ENCODE data around the gene RGMA.
"Not testable (repeated sequence)": the region's sequence is repeated elsewhere in the genome, so short reads cannot be mapped to it uniquely, and the experiment has no call there.

Gene RGMA

DNA sequence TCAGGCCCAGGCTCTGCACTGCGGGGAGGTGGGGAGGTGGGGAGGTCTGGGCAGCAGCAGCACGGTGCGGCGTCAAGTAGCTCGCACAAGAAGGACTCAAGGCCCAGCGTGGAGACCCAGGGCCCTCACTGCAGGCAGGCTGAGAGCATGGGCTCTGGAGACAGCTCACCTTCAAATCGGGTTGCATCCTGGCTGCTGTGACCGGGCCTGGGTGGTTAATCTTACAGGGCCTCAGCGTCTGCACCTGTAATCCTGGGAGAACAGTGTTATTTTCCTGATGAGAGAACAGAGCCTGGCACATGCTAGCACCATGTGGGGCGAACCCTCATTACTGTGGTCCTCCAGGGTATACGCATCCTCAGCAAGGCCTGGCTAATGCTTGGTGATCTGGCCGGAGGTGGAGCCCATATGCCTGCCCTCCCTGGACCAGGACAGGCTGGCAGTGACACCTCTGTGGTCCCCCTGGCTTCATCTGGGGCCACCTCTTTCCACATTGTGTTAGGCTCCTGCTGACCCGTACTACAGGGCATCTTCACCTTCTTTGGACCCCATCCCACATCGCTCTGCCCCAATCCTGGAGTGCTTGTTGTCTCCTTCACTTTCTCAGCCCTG lies 55.5 kb downstream of the RGMA start:
- H3K27me3 ChIP-seq (replicated peaks), result no peaks in the 10 kb centered on the region
- peaks cover 6% of the 10 kb centered on the region for H3K36me3 ChIP-seq (replicated peaks)
- TF ChIP-seq, protein P1, sequence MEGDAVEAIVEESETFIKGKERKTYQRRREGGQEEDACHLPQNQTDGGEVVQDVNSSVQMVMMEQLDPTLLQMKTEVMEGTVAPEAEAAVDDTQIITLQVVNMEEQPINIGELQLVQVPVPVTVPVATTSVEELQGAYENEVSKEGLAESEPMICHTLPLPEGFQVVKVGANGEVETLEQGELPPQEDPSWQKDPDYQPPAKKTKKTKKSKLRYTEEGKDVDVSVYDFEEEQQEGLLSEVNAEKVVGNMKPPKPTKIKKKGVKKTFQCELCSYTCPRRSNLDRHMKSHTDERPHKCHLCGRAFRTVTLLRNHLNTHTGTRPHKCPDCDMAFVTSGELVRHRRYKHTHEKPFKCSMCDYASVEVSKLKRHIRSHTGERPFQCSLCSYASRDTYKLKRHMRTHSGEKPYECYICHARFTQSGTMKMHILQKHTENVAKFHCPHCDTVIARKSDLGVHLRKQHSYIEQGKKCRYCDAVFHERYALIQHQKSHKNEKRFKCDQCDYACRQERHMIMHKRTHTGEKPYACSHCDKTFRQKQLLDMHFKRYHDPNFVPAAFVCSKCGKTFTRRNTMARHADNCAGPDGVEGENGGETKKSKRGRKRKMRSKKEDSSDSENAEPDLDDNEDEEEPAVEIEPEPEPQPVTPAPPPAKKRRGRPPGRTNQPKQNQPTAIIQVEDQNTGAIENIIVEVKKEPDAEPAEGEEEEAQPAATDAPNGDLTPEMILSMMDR (IDR thresholded peaks at IDR 0.05; ENCODE audit: low read depth, low read length, missing control alignments), result no peak
- in situ Hi-C loops (cut with HindIII; ENCODE audit: low pct_ligation_motif_present, low sequenced_read_pairs), result no loop called here
- no peak overlapping the region for H3K27ac ChIP-seq
- no peak for DNase-seq
- no peak overlapping the region for H3K4me3 ChIP-seq (ENCODE audit: low read depth, low read length)

DNA sequence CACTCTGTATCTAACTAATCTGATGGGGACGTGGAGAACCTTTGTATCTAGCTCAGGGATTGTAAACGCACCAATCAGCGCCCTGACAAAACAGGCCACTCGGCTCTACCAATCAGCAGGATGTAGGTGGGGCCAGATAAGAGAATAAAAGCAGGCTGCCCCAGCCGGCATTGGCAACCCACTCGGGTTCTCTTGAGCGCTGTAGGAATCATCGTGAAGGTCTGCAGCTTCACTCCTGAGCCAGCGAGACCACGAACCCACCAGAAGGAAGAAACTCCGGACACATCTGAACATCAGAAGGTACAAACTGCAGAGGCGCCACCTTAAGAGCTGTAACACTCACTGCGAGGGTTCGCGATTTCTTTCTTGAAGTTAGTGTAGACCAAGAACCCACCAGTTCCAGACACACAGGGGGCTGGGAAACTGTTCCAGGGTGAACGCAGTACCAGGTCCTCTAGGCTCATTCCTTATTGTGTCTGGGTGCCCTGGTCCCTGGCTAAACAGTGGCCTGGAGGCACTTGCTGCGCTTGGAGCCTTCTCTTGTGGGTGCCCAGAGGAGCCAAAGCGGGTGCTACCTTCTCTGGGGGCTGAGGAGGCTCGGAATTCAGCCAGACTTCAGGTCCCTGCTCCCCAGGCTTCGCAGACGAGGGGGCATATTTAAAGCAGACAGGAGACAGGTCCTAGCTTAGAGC lies 56.4 kb downstream of the RGMA start:
- DNase-seq; in situ Hi-C loops (cut with HindIII; ENCODE audit: low pct_ligation_motif_present, low sequenced_read_pairs); H3K27me3 ChIP-seq (replicated peaks): not testable (repeated sequence)

DNA sequence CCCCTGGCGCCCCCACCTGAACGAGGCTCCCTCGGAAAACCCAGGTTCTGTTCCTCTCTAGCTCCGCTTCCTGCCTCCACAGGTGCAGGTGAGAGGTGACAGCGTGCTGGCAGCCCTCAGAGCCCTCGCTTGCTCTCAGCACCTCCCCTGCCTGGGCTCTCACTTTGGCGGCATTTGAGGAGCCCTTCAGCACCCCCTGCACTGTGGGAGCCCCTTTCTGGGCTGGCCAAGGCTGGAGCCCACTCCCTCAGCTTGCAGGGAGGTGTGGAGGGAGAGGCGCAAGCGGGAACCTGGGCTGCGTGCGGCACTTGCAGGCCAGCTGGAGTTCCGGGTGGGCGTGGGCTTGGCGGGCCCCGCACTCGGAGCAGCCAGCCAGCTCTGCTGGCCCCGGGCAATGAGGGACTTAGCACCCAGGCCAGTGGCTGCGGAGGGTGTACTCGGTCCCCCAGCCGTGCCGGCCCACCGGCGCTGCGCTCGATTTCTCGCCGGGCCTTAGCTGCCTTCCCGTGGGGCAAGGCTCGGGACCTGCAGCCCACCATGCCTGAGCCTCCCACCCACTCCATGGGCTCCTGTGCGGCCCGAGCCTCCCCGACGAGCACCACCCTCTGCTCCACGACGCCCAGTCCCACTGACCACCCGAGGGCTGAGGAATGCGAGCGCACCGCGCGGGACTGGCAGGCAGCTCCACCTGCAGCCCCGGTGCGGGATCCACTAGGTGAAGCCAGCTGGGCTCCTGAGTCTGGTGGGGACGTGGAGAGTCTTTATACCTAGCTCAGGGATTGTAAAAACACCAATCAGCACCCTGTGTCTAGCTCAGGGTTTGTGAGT lies 57.2 kb downstream of the RGMA start:
- in situ Hi-C loops (cut with HindIII; ENCODE audit: low pct_ligation_motif_present, low sequenced_read_pairs); H3K27me3 ChIP-seq (replicated peaks); H3K27ac ChIP-seq; H3K4me3 ChIP-seq (ENCODE audit: low read depth, low read length); DNase-seq: not testable (repeated sequence)
- H3K36me3 ChIP-seq (replicated peaks), result peaks cover 16% of the 10 kb centered on the region

More for the DNA sequence above, 56.4 kb downstream of the RGMA start:
- H3K36me3 ChIP-seq (replicated peaks); H3K4me3 ChIP-seq (ENCODE audit: low read depth, low read length); H3K27ac ChIP-seq: not testable (repeated sequence)

DNA sequence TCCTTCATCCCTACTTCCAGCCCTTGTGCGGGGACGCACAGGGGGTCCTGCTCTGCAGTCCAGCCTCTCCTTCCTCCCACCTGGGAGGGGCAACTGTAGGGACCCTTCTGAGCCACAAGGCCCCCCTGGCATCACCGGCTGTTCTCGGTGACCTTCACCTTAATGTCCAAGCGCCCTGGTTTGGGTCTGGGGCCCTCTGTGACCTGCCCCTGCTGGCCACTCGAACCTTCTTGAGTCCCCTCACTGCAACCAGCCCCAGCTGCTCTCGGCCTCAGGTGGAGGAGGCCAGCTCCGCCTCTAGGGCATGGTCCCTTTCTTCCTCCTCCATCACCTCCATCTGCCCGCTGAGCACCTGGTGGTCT lies 57.9 kb downstream of the RGMA start:
- no peak overlapping the region for H3K27ac ChIP-seq
- no peak for DNase-seq
- H3K4me3 ChIP-seq (ENCODE audit: low read depth, low read length), result no peak overlapping the region
- H3K36me3 ChIP-seq (replicated peaks), result peaks cover 23% of the 10 kb centered on the region
- in situ Hi-C loops (cut with HindIII; ENCODE audit: low pct_ligation_motif_present, low sequenced_read_pairs), result no loop called here
- TF ChIP-seq, protein P1 (IDR thresholded peaks at IDR 0.05; ENCODE audit: low read depth, low read length, missing control alignments), result no peak
- H3K27me3 ChIP-seq (replicated peaks), result no peaks in the 10 kb centered on the region

DNA sequence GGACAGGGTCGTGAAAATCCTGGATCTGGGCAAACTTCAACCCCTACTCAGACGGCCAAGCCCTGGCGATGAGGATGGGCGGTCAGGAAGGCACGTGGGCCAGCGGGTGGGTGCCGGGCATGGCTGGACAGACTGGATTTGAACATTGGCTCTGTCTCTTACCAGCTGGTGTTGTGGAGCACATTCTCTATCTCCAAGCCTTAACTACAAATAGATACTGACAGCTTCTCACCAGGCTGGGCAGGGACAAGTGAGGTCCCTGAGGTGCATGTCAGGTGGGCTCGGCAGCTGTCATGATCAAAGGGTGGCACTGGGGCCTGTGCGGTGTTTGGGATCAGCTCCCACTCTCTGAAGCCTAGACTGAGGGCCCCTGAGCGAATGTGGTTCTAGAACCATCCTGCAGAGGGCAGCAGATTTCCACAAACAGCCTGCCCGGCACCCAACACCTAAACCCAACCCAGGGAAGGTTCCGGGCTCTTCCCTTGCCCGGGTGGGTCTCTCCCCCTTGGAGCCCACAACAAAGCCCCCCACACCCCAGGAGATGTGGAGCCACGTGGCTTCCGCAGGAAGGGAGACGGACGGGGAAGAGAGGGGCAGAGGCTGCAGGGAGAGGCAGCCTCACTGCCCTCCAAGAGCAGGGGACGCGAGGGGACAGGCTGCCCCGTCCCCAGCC lies 58.4 kb downstream of the RGMA start:
- peak; percentile 61 for DNase-seq
- Histone ChIP-seq H3K4me3 (ENCODE audit: low read depth, low read length) (no peak overlapping the region), H3K27ac (no peak overlapping the region), H3K36me3 (replicated peaks) (peaks cover 28% of the 10 kb centered on the region), H3K27me3 (replicated peaks) (no peaks in the 10 kb centered on the region)
- in situ Hi-C loops (cut with HindIII; ENCODE audit: low pct_ligation_motif_present, low sequenced_read_pairs), result no loop called here
- TF ChIP-seq, protein P1 (IDR thresholded peaks at IDR 0.05; ENCODE audit: low read depth, low read length, missing control alignments), result peak; percentile 86

DNA sequence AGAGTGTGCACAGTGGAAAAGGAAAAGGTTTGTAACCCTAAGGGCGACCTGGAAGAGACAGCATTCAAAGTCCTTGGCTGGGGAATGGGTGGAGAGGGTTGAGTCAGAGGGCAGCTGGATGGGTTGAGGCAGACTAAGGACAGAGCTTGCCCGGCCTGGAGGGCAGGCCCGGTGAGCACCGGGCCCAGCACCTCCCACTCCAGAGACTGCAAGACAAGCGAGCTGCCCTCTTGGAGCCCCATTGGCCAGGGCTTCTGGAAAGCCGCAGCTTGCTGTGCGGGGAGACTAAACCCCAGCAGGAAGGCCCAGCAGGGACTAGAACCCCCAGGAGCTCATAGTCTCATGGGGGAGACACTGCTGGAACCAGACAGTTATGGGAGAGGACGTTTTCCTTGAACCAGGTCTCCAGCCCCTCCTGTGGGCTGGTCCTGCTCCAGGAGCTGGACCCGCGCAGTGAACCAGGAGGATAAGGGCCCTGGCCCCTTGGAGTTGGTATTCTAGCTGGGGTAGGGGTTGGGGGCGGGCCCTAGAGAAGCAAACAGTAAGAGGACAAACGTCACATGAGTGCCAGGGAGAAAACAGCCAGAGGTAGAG lies 59.1 kb downstream of the RGMA start:
- in situ Hi-C loops (cut with HindIII; ENCODE audit: low pct_ligation_motif_present, low sequenced_read_pairs), result no loop called here
- DNase-seq, result peak; percentile 16
- no peaks in the 10 kb centered on the region for H3K27me3 ChIP-seq (replicated peaks)
- no peak overlapping the region for H3K27ac ChIP-seq
- H3K36me3 ChIP-seq (replicated peaks), result peaks cover 35% of the 10 kb centered on the region
- TF ChIP-seq, protein P1 (IDR thresholded peaks at IDR 0.05; ENCODE audit: low read depth, low read length, missing control alignments), result no peak
- H3K4me3 ChIP-seq (ENCODE audit: low read depth, low read length), result no peak overlapping the region
